Measurements from ENCODE around the gene ASAH2. TPM values are rescaled to one million over a fixed set of nuclear protein-coding genes. Genes with fewer than 3 reads are reported as not detected.

The ASAH2 gene
- 1 to 10 TPM in 1 of 2 donors, under 1 TPM in 1; 0.67 to 3.1 TPM for total RNA-seq

GRCh38 chr10:50251394-50251793 is at the start of gene ASAH2:
Gene ASAH2 (minus strand): TSS chr10:50251516. CDS start chr10:50248610, 2,906 bp downstream.

Other genes with a start within 250 kb of the ASAH2 start
- gene WASHC2A, start 183.6 kb downstream of the ASAH2 start, total RNA-seq, result 10 to 100 TPM; 44.0 to 54.7 TPM